ENCODE data around the gene WDFY2.
"Not testable (repeated sequence)": the region's sequence is repeated elsewhere in the genome, so short reads cannot be mapped to it uniquely, and the experiment has no call there.

Gene WDFY2

GRCh38 chr13:51644654-51645053 lies 60.4 kb downstream of the WDFY2 start:
- no peak overlapping the region for H3K4me3 ChIP-seq (ENCODE audit: low read length)
- H3K27ac ChIP-seq (ENCODE audit: low read depth, low read length): no peak overlapping the region
- H3K4me1 ChIP-seq (ENCODE audit: control insufficient read depth, insufficient read depth, low read length): no peaks in the 10 kb centered on the region

GRCh38 chr13:51645154-51645650 lies 60.9 kb downstream of the WDFY2 start:
- Histone ChIP-seq H3K36me3 (ENCODE audit: control insufficient read depth, insufficient read depth, low read length) (no peaks in the 10 kb centered on the region), H3K4me1 (ENCODE audit: control insufficient read depth, insufficient read depth, low read length) (no peaks in the 10 kb centered on the region), H3K9ac (ENCODE audit: low read length) (no peak overlapping the region), H3K27me3 (ENCODE audit: control insufficient read depth, insufficient read depth, low read length) (no peaks in the 10 kb centered on the region), H3K27ac (ENCODE audit: low read depth, low read length) (no peak overlapping the region), H3K4me3 (ENCODE audit: low read length) (no peak overlapping the region)

More at GRCh38 chr13:51644654-51645053, 60.4 kb downstream of the WDFY2 start:
- Histone ChIP-seq H3K9ac (ENCODE audit: low read length) (no peak overlapping the region), H3K27me3 (ENCODE audit: control insufficient read depth, insufficient read depth, low read length) (no peaks in the 10 kb centered on the region), H3K36me3 (ENCODE audit: control insufficient read depth, insufficient read depth, low read length) (no peaks in the 10 kb centered on the region)

GRCh38 chr13:51645761-51646670 lies 61.8 kb downstream of the WDFY2 start:
- Histone ChIP-seq H3K36me3 (ENCODE audit: control insufficient read depth, insufficient read depth, low read length) (no peaks in the 10 kb centered on the region), H3K27ac (ENCODE audit: low read depth, low read length) (no peak overlapping the region), H3K4me3 (ENCODE audit: low read length) (no peak overlapping the region), H3K9ac (ENCODE audit: low read length) (no peak overlapping the region), H3K4me1 (ENCODE audit: control insufficient read depth, insufficient read depth, low read length) (no peaks in the 10 kb centered on the region), H3K27me3 (ENCODE audit: control insufficient read depth, insufficient read depth, low read length) (no peaks in the 10 kb centered on the region)

- no peaks in the 10 kb centered on the region for H3K27me3 ChIP-seq (ENCODE audit: control insufficient read depth, insufficient read depth, low read length)
- H3K27ac ChIP-seq (ENCODE audit: low read depth, low read length): no peak overlapping the region
Observed at GRCh38 chr13:51647067-51647466, 62.8 kb downstream of the WDFY2 start.

GRCh38 chr13:51652193-51652592 lies 67.9 kb downstream of the WDFY2 start:
- H3K27me3 ChIP-seq (ENCODE audit: control insufficient read depth, insufficient read depth, low read length); H3K36me3 ChIP-seq (ENCODE audit: control insufficient read depth, insufficient read depth, low read length); H3K4me1 ChIP-seq (ENCODE audit: control insufficient read depth, insufficient read depth, low read length); H3K9ac ChIP-seq (ENCODE audit: low read length); H3K27ac ChIP-seq (ENCODE audit: low read depth, low read length); H3K4me3 ChIP-seq (ENCODE audit: low read length): not testable (repeated sequence)

More at GRCh38 chr13:51647067-51647466, 62.8 kb downstream of the WDFY2 start:
- H3K36me3 ChIP-seq (ENCODE audit: control insufficient read depth, insufficient read depth, low read length): no peaks in the 10 kb centered on the region
- no peaks in the 10 kb centered on the region for H3K4me1 ChIP-seq (ENCODE audit: control insufficient read depth, insufficient read depth, low read length)
- no peak overlapping the region for H3K4me3 ChIP-seq (ENCODE audit: low read length)
- H3K9ac ChIP-seq (ENCODE audit: low read length): no peak overlapping the region

GRCh38 chr13:51659276-51660127 lies 75.2 kb downstream of the WDFY2 start:
- Histone ChIP-seq H3K36me3 (ENCODE audit: control insufficient read depth, insufficient read depth, low read length) (no peaks in the 10 kb centered on the region), H3K4me3 (ENCODE audit: low read length) (no peak overlapping the region), H3K9ac (ENCODE audit: low read length) (no peak overlapping the region), H3K4me1 (ENCODE audit: control insufficient read depth, insufficient read depth, low read length) (no peaks in the 10 kb centered on the region), H3K27me3 (ENCODE audit: control insufficient read depth, insufficient read depth, low read length) (no peaks in the 10 kb centered on the region), H3K27ac (ENCODE audit: low read depth, low read length) (no peak overlapping the region)

- Histone ChIP-seq H3K27me3 (ENCODE audit: control insufficient read depth, insufficient read depth, low read length) (no peaks in the 10 kb centered on the region), H3K9ac (ENCODE audit: low read length) (no peak overlapping the region), H3K4me3 (ENCODE audit: low read length) (no peak overlapping the region), H3K27ac (ENCODE audit: low read depth, low read length) (no peak overlapping the region), H3K36me3 (ENCODE audit: control insufficient read depth, insufficient read depth, low read length) (no peaks in the 10 kb centered on the region), H3K4me1 (ENCODE audit: control insufficient read depth, insufficient read depth, low read length) (no peaks in the 10 kb centered on the region)
Observed at GRCh38 chr13:51660813-51661212, 76.6 kb downstream of the WDFY2 start.

- Histone ChIP-seq H3K27me3 (ENCODE audit: control insufficient read depth, insufficient read depth, low read length) (no peaks in the 10 kb centered on the region), H3K4me3 (ENCODE audit: low read length) (no peak overlapping the region), H3K36me3 (ENCODE audit: control insufficient read depth, insufficient read depth, low read length) (no peaks in the 10 kb centered on the region), H3K27ac (ENCODE audit: low read depth, low read length) (no peak overlapping the region), H3K4me1 (ENCODE audit: control insufficient read depth, insufficient read depth, low read length) (no peaks in the 10 kb centered on the region), H3K9ac (ENCODE audit: low read length) (no peak overlapping the region)
Observed at GRCh38 chr13:51663973-51664957, 80.0 kb downstream of the WDFY2 start.

- Histone ChIP-seq H3K27me3 (ENCODE audit: control insufficient read depth, insufficient read depth, low read length) (no peaks in the 10 kb centered on the region), H3K36me3 (ENCODE audit: control insufficient read depth, insufficient read depth, low read length) (no peaks in the 10 kb centered on the region), H3K9ac (ENCODE audit: low read length) (no peak overlapping the region), H3K27ac (ENCODE audit: low read depth, low read length) (no peak overlapping the region), H3K4me1 (ENCODE audit: control insufficient read depth, insufficient read depth, low read length) (no peaks in the 10 kb centered on the region), H3K4me3 (ENCODE audit: low read length) (no peak overlapping the region)
Observed at GRCh38 chr13:51665456-51665855, 81.2 kb downstream of the WDFY2 start.

- Histone ChIP-seq H3K9ac (ENCODE audit: low read length) (no peak overlapping the region), H3K4me3 (ENCODE audit: low read length) (no peak overlapping the region), H3K4me1 (ENCODE audit: control insufficient read depth, insufficient read depth, low read length) (no peaks in the 10 kb centered on the region), H3K36me3 (ENCODE audit: control insufficient read depth, insufficient read depth, low read length) (no peaks in the 10 kb centered on the region), H3K27ac (ENCODE audit: low read depth, low read length) (no peak overlapping the region), H3K27me3 (ENCODE audit: control insufficient read depth, insufficient read depth, low read length) (no peaks in the 10 kb centered on the region)
Observed at GRCh38 chr13:51666374-51666773, 82.1 kb downstream of the WDFY2 start.

- Histone ChIP-seq H3K4me1 (ENCODE audit: control insufficient read depth, insufficient read depth, low read length) (no peaks in the 10 kb centered on the region), H3K27me3 (ENCODE audit: control insufficient read depth, insufficient read depth, low read length) (no peaks in the 10 kb centered on the region)
Observed at GRCh38 chr13:51666839-51667238, 82.6 kb downstream of the WDFY2 start.

More at GRCh38 chr13:51666839-51667238, 82.6 kb downstream of the WDFY2 start:
- Histone ChIP-seq H3K9ac (ENCODE audit: low read length) (no peak overlapping the region), H3K27ac (ENCODE audit: low read depth, low read length) (no peak overlapping the region), H3K4me3 (ENCODE audit: low read length) (no peak overlapping the region), H3K36me3 (ENCODE audit: control insufficient read depth, insufficient read depth, low read length) (no peaks in the 10 kb centered on the region)
